HG03460 (cell line): ENCODE measurements around the gene TIAM1.

ENCODE experiments used
- ATAC-seq: cut with Tn5 transposase; IDR thresholded peaks from one replicate; pipeline ENCODE4 v1.9.1; 2021; ENCODE audit not compliant: unreplicated experiment

The TIAM1 gene

GRCh38 chr21:31140025-31140424, 204.0 kb downstream of the TIAM1 start:
- ATAC-seq: no peak

GRCh38 chr21:31137960-31138359, 206.1 kb downstream of the TIAM1 start:
- ATAC-seq: no peak

GRCh38 chr21:31136891-31137290, 207.2 kb downstream of the TIAM1 start:
- peak; percentile 65 for ATAC-seq

- no peak for ATAC-seq
These were observed 208.4 kb downstream of the TIAM1 start for GRCh38 chr21:31135531-31136184.

- ATAC-seq: no peak
These were observed 210.7 kb downstream of the TIAM1 start for GRCh38 chr21:31133243-31133830.

GRCh38 chr21:31132574-31133242, 211.4 kb downstream of the TIAM1 start:
- peak; percentile 73 for ATAC-seq

GRCh38 chr21:31130821-31131220, 213.2 kb downstream of the TIAM1 start:
- no peak for ATAC-seq

GRCh38 chr21:31128234-31128633, 215.8 kb downstream of the TIAM1 start:
- ATAC-seq: no peak

- ATAC-seq: no peak
These were observed 220.1 kb downstream of the TIAM1 start for GRCh38 chr21:31124010-31124409.

GRCh38 chr21:31119199-31119598, 224.9 kb downstream of the TIAM1 start:
- ATAC-seq: no peak

GRCh38 chr21:31117128-31117916, 226.7 kb downstream of the TIAM1 start:
- no peak for ATAC-seq

- no peak for ATAC-seq
These were observed 228.8 kb downstream of the TIAM1 start for GRCh38 chr21:31115249-31115648.

GRCh38 chr21:31111093-31111492, 233.0 kb downstream of the TIAM1 start:
- no peak for ATAC-seq

GRCh38 chr21:31110430-31110829, 233.6 kb downstream of the TIAM1 start:
- ATAC-seq: no peak

- no peak for ATAC-seq
These were observed 236.2 kb downstream of the TIAM1 start for GRCh38 chr21:31107871-31108270.

- no peak for ATAC-seq
These were observed 236.8 kb downstream of the TIAM1 start for GRCh38 chr21:31107176-31107785.

GRCh38 chr21:31103571-31104265, 240.3 kb downstream of the TIAM1 start:
- no peak for ATAC-seq

GRCh38 chr21:31103163-31103562, 240.9 kb downstream of the TIAM1 start:
- no peak for ATAC-seq

GRCh38 chr21:31099122-31099521, 244.9 kb downstream of the TIAM1 start:
- ATAC-seq: no peak

- ATAC-seq: no peak
These were observed 245.5 kb downstream of the TIAM1 start for GRCh38 chr21:31098576-31099005.
